ACC112 (cell line): ENCODE data around the gene KIAA1671.

ENCODE experiments used
- H2AFZ ChIP-seq: fragments of 200-600 bp; sonication (generic); one replicate; pipeline ENCODE4 v1.6.0; 2017; ENCODE audit warnings: antibody characterized with exemption, low read length; ENCODE audit not compliant: unreplicated experiment
- H3K27ac ChIP-seq: fragments of 200-600 bp; sonication (generic); 2 replicates; pipeline ENCODE4 v1.5.1; 2014; ENCODE audit warnings: low read depth, mild to moderate bottlenecking, antibody characterized with exemption, low read length, moderate library complexity
- H3K27me3 ChIP-seq: fragments of 200-600 bp; sonication (generic); 2 replicates; pipeline ENCODE4 v1.6.1; 2014; ENCODE audit warnings: mild to moderate bottlenecking, antibody characterized with exemption, low read length, moderate library complexity, mixed read lengths; ENCODE audit not compliant: insufficient read depth
- H3K36me3 ChIP-seq: fragments of 200-600 bp; sonication (generic); 2 replicates; pipeline ENCODE4 v1.6.1; 2016; ENCODE audit warnings: mild to moderate bottlenecking, antibody characterized with exemption, low read length, moderate library complexity, mixed read lengths; ENCODE audit not compliant: insufficient read depth
- H3K4me1 ChIP-seq: fragments of 200-600 bp; sonication (generic); one replicate; pipeline ENCODE4 v1.6.1; 2016; ENCODE audit warnings: low read length, mixed read lengths; ENCODE audit not compliant: insufficient read depth, unreplicated experiment, control insufficient read depth
- H3K4me3 ChIP-seq: fragments of 200-600 bp; sonication (generic); 2 replicates; pipeline ENCODE4 v1.5.1; 2014; ENCODE audit warnings: mild to moderate bottlenecking, low read depth, low read length
- H3K79me2 ChIP-seq: fragments of 200-600 bp; sonication (generic); one replicate; pipeline ENCODE4 v1.6.0; 2016; ENCODE audit warnings: low read length; ENCODE audit not compliant: control insufficient read depth, unreplicated experiment, insufficient read depth

The KIAA1671 gene

GRCh38 chr22:25081409-25081824 lies 128.9 kb downstream of the KIAA1671 start:
- no peak overlapping the region for H3K27ac ChIP-seq
- no peak overlapping the region for H3K4me3 ChIP-seq
- H3K27me3 ChIP-seq, result no peaks in the 10 kb centered on the region
- H3K79me2 ChIP-seq, result no peaks in the 10 kb centered on the region
- peaks cover under 1% of the 10 kb centered on the region for H3K4me1 ChIP-seq
- no peak overlapping the region for H2AFZ ChIP-seq
- no peaks in the 10 kb centered on the region for H3K36me3 ChIP-seq

- Histone ChIP-seq H3K27ac (no peak overlapping the region), H3K79me2 (no peaks in the 10 kb centered on the region), H3K4me3 (no peak overlapping the region), H3K4me1 (peaks cover 6% of the 10 kb centered on the region), H3K36me3 (no peaks in the 10 kb centered on the region), H3K27me3 (no peaks in the 10 kb centered on the region), H2AFZ (no peak overlapping the region)
Observed at GRCh38 chr22:25082096-25082495, 129.6 kb downstream of the KIAA1671 start.

GRCh38 chr22:25083056-25083806 lies 130.7 kb downstream of the KIAA1671 start:
- H3K4me1 ChIP-seq, result peaks cover 6% of the 10 kb centered on the region
- no peaks in the 10 kb centered on the region for H3K36me3 ChIP-seq
- H3K27ac ChIP-seq, result no peak overlapping the region
- no peak overlapping the region for H3K4me3 ChIP-seq
- no peaks in the 10 kb centered on the region for H3K27me3 ChIP-seq
- H2AFZ ChIP-seq, result no peak overlapping the region
- no peaks in the 10 kb centered on the region for H3K79me2 ChIP-seq

GRCh38 chr22:25083807-25084200 lies 131.3 kb downstream of the KIAA1671 start:
- H3K4me1 ChIP-seq, result peaks cover 6% of the 10 kb centered on the region
- H3K79me2 ChIP-seq, result no peaks in the 10 kb centered on the region
- H3K4me3 ChIP-seq, result no peak overlapping the region
- no peaks in the 10 kb centered on the region for H3K27me3 ChIP-seq
- H3K27ac ChIP-seq, result no peak overlapping the region
- no peak overlapping the region for H2AFZ ChIP-seq
- no peaks in the 10 kb centered on the region for H3K36me3 ChIP-seq

GRCh38 chr22:25084405-25085107 lies 132.0 kb downstream of the KIAA1671 start:
- Histone ChIP-seq H3K4me3 (no peak overlapping the region), H3K4me1 (peaks cover 6% of the 10 kb centered on the region), H3K36me3 (no peaks in the 10 kb centered on the region), H3K27ac (no peak overlapping the region), H3K79me2 (no peaks in the 10 kb centered on the region), H2AFZ (no peak overlapping the region), H3K27me3 (no peaks in the 10 kb centered on the region)

GRCh38 chr22:25085156-25085555 lies 132.6 kb downstream of the KIAA1671 start:
- H3K36me3 ChIP-seq, result no peaks in the 10 kb centered on the region
- H3K4me1 ChIP-seq, result peaks cover 6% of the 10 kb centered on the region
- no peak overlapping the region for H3K27ac ChIP-seq

GRCh38 chr22:25085930-25086901 lies 133.7 kb downstream of the KIAA1671 start:
- Histone ChIP-seq H3K4me1 (peaks cover 6% of the 10 kb centered on the region), H3K27me3 (no peaks in the 10 kb centered on the region), H3K36me3 (no peaks in the 10 kb centered on the region), H3K79me2 (no peaks in the 10 kb centered on the region), H3K27ac (no peak overlapping the region), H3K4me3 (no peak overlapping the region), H2AFZ (no peak overlapping the region)

More at GRCh38 chr22:25085156-25085555, 132.6 kb downstream of the KIAA1671 start:
- Histone ChIP-seq H3K79me2 (no peaks in the 10 kb centered on the region), H3K27me3 (no peaks in the 10 kb centered on the region), H3K4me3 (no peak overlapping the region), H2AFZ (no peak overlapping the region)

- H2AFZ ChIP-seq, result no peak overlapping the region
- no peaks in the 10 kb centered on the region for H3K27me3 ChIP-seq
- H3K27ac ChIP-seq, result no peak overlapping the region
- no peak overlapping the region for H3K4me3 ChIP-seq
- no peaks in the 10 kb centered on the region for H3K79me2 ChIP-seq
- peaks cover 6% of the 10 kb centered on the region for H3K4me1 ChIP-seq
- no peaks in the 10 kb centered on the region for H3K36me3 ChIP-seq
Observed at GRCh38 chr22:25086902-25087282, 134.4 kb downstream of the KIAA1671 start.

- Histone ChIP-seq H3K4me3 (no peak overlapping the region), H3K4me1 (peaks cover 6% of the 10 kb centered on the region), H3K36me3 (no peaks in the 10 kb centered on the region), H3K27ac (no peak overlapping the region), H3K27me3 (no peaks in the 10 kb centered on the region), H3K79me2 (no peaks in the 10 kb centered on the region), H2AFZ (no peak overlapping the region)
Observed at GRCh38 chr22:25090225-25090890, 137.8 kb downstream of the KIAA1671 start.

- Histone ChIP-seq H2AFZ (no peak overlapping the region), H3K27ac (no peak overlapping the region), H3K4me1 (peaks cover 4% of the 10 kb centered on the region), H3K27me3 (no peaks in the 10 kb centered on the region), H3K79me2 (no peaks in the 10 kb centered on the region), H3K4me3 (no peak overlapping the region), H3K36me3 (no peaks in the 10 kb centered on the region)
Observed at GRCh38 chr22:25091458-25091857, 138.9 kb downstream of the KIAA1671 start.
